Fibroblast of skin of right biceps (primary cell): Measurements from ENCODE around the gene SLC7A6.

ENCODE experiments used
- DNase-seq: peaks from one replicate; pipeline ENCODE4 v3.0.0-alpha.2; 2013

The SLC7A6 gene

GRCh38 chr16:68348639-68349445, 84.5 kb downstream of the SLC7A6 start:
- no peak for DNase-seq

- DNase-seq: no peak
Measured at GRCh38 chr16:68349838-68350410, 85.6 kb downstream of the SLC7A6 start.

- DNase-seq: no peak
Measured at GRCh38 chr16:68350813-68351350, 86.6 kb downstream of the SLC7A6 start.
